EL (cell line): Measurements from ENCODE around the gene ABHD12.
"Not testable (repeated sequence)": the region's sequence is repeated elsewhere in the genome, so short reads cannot be mapped to it uniquely, and the experiment has no call there.

Experiments used
- DNase-seq: peaks from one replicate; pipeline ENCODE4 v3.0.0-alpha.2; 2016

Gene ABHD12

GRCh38 chr20:25353353-25353746, 37.3 kb downstream of the ABHD12 start:
- no peak for DNase-seq

DNA sequence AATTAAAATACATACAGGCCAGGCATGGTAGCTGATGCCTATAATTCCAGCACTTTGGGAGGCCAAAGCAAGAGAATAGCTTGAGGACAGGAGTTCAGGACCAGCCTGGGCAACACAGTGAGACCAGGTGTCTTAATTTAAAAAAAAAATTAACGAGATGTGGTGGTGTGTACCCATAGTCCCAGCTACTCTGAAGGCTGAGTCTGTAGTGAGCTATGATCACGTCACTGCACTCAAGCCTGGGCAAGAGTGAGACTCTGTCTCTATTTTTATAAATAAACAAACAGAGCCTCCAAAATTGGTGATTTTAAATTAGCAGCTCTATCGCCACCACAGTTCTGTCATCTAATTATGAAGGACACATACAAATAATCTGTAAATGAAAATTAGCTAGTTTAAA, 37.9 kb downstream of the ABHD12 start:
- no peak for DNase-seq

- DNase-seq, result no peak
Measured at GRCh38 chr20:25351024-25351360, 39.6 kb downstream of the ABHD12 start.

DNA sequence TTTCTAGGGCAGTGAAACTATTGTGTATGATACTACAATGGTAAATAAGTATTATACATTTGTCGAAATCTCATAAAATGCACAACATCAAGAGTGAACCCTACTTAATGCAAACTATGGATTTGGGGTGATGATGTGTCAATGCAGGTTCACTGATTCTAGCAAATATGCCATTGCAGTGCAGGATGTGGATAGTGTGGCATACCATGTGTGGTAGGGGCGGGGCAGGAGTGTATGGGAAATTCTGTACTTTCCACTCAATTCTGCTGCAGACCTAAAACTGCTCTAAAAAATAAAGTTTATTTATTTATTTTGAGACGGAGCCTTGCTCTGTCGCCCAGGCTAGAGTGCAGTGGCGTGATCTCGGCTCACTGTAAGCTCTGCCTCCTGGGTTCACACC, 44.3 kb downstream of the ABHD12 start:
- no peak for DNase-seq

DNA sequence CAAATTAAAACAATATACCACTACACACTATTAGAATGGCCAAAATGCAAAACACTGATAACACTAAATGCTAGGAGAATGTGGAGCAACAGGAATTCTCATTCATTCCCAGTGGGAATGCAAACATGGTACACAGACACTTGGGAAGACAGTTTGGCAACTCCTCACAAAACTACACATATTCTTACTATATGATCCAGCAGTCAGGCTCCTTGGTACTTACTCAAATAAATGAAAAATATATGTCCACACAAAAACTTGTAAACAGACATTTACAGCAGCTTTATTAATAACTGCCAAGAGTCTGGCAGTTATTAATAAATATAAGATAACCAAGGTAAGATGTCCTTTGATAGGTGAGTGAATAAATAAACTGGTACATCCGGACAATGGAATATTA, 44.9 kb downstream of the ABHD12 start:
- DNase-seq, result no peak

DNA sequence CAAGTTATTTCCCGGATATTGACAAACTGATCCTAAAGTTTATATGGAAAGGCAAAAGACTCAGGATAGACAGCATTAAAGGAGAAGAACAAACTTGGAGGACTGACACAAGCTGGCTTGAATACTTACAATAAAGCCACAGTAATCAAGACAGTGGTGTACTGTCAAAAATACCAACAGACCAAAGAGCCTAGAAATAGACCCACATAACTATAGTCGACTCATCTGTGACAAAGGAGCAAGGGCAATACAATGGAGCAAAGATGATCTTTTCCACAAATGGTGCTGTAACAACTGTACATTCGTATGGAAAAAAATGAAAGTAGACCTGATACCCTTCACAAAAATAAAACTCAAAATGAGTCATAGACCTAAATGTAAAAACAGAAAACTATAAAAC, 46.0 kb downstream of the ABHD12 start:
- no peak for DNase-seq

DNA sequence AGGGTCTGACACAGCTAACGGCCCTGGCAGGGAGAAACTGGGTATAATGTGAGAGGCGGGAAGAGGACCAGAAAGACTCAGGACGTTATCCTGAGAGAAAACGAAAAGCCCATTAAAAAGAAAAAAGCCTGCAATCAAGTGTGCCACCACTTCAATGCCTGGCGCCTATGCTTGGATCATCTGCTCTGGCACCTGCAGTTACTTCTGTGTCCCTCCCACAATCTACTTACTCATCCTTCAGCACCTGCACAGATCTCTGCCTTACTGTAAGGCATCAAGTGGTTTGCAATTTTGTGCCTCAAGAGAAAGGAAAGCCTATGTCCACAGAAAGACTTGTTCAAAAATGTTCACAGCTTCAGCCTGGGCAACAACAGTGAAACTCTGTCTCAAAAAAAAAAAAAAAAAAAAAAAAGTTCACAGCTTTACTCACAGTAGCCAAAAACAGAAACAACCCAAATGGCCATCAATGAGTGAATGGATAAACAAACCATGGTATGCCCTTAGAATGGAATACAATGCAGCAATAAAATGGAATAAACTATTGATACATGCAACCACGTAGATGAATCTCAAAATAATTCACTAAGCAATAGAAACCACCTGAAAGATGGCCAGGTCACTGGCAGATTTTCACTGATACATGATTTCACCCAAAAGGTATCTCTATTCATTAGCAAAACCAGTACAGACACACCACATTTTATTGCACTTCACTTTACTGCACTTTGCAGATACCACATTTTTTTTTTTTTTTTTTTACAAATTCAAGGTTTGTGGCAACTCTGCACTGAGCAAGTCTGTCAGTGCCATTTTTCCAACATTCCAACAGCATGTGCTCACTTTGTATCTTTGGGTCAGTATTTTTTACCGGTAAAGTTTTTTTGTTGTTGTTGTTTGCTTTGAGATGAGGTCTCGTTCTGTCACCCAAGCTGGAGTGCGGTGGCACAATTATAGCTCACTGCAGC, 48.6 kb downstream of the ABHD12 start:
- peak; percentile 62 for DNase-seq

DNA sequence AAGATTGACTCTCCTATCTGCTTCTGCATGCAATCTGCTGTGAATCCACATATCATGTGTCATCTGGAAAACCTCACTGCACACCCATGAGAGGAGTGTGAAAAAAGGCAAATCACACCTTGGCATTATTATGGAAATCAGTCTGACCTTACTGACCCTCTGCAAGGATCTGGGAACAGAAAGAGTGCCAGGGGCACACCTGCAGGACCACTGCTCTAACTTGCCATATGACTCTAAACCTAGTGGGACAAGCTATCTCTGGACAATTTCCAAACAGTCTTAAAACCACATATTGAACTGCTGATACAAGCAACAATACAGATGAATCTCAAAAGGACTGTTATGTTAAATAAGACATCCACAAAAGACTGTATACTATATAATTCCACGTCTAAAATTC, 50.3 kb downstream of the ABHD12 start:
- DNase-seq, result no peak

DNA sequence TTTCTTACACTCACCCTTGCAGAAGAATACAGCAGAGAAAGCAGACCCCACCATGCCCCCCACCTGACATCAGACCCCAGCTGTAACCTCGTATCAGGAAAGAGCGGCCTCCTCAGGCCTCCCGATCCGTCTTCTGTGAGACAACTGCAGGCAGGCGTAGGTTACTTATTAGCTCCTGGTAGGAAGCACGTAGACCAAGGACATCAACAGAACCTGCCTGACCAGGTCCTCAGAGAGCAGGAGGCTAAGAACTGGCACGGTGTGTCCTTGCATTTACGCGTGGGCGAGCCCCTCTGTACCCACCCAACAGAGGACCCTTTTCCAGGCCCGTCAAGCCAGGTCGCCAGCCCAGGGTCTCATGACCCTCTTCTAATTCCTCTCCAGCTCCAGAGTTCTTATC, 51.0 kb downstream of the ABHD12 start:
- no peak for DNase-seq

DNA sequence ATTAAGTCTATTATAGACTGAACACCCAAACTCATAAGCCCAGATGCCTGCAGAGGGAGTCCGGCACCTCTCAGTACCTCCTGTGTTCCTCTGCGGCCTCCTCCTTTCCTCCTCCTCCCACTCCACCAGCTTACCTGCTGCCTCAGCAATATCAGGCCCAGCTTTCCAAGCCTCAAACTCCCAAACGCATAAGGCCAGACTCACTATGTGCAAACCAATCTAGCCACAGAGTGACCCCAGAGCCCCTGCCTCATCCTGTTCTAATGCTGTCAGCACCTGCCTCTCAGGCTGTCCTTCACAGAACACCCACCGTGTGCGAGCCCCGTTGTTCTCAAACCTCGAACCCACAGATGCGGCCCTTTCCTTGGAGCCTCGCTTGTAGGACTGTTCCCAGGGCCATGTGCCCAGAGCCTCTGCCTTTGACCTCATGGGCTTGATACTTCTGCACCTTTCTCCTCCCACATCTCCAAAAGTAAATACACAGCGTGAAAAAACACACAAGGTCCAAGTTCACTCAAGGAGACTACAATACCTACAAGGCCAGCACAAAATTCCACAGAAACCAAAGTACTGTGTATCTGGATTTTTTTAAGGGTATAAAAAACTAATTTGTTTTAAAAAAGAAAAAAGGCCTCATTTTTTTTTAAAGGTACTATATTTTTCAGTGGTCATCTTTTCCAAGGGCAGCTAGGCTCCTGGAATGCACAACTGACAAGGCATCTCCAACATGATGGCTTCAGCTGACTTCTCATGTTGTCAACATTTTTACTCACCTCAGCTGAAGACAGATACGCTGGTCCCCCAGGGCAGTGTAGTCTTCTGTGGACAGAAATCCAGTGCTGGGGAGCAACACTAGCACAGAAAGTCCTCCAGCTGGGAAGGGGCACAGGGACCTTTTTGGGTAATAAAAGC, 52.3 kb downstream of the ABHD12 start:
- DNase-seq, result no peak

DNA sequence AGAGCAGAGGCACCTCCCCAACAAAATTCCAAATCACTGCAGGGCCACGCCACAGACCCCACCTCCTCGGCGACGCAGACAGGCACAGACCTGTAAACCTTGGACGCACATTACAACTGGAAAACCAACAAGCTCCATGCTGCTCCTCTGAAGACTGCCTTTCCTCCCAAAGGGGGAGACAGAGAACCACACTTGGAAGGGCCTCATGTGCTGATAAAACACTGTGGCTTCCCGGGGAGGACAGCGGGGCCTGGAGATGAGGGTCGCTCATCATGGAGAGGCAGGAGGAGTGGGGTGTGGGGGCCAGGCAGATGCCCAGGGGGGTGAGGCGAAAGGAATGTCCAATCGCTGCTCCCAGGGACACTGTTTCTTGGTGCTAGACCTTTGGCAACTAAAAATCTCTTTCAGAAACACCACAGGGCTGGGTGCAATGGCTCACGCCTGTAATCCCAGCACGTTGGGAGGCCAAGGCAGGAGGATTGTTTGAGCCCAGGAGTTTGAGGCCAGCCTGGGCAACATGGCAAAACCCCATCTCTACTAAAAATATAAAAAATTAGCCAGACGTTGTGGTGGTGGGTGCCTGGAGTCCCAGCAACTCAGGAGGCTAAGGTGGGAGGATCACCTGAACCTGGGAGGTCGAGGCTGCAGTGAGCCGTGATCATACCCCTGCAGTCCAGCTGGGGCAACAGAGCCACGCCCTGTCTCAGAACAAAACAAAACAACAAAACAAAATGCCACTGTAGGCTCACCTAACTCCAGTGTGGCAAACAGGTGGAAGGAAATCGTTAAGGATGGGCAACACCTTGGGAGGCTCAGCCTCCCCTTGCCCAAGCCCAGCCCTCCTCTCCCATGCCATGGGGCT, 53.8 kb downstream of the ABHD12 start:
- no peak for DNase-seq

DNA sequence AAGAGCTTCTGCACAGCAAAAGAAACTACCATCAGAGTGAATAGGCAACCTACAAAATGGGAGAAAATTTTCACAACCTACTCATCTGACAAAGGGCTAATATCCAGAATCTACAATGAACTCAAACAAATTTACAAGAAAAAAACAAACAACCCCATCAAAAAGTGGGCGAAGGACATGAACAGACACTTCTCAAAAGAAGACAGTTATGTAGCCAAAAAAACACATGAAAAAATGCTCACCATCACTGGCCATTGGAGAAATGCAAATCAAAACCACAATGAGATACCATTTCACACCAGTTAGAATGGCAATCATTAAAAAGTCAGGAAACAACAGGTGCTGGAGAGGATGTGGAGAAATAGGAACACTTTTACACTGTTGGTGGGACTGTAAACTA, 55.7 kb downstream of the ABHD12 start:
- not testable (repeated sequence) for DNase-seq

GRCh38 chr20:25328954-25329498, 61.6 kb downstream of the ABHD12 start:
- DNase-seq, result no peak

DNA sequence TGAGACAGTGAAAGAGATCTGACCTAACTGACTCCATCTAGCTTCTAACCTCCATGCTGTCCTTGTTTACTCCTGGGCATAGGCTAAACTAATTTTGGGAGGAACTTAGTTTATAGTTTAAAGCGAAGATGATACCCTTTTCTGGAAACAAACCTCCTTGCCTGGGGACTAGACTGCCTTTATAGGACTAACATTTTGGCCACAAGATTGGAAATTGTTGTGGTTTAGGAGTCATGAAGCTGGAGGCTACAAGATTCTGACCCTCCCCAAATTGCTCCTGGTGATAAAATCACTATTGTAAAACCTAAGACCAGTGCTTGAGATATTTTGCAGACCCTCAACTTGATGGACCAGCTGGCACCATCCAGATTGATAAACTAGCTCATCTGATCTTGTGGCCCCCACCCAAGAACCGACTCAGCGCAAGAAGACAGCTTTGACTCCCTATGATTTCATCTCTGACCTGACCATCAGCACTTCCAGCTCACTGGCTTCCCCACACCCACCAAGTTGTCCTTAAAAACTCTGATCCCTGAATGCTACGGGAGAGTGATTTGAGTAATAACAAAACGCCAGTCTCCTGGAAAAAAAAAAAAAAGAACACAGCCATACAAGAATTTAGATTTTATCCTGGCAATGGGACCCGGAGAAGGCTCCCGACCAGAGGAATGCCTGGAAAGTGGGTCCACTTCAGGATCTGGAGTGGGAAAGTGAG, 63.0 kb downstream of the ABHD12 start:
- peak; percentile 36 for DNase-seq

DNA sequence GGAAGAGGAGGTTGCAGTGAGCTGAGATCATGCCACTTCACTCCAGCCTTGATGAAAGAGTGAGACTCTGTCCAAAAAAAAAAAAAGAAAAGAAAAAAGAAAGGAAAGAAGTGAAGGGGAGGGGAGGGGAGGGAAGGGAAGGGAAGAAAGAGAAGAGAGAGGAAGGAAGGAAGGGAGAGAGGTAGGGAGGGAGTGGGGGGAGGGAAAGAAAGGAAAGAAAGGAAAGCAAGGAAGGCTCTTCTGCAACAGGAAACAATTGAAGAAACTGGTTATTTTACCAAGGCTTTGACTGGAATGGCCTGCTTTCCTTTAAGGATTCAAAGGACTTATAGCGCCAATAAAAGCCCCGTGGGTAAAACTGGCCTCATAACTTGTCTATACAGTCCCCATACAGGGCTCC, 64.6 kb downstream of the ABHD12 start:
- no peak for DNase-seq

DNA sequence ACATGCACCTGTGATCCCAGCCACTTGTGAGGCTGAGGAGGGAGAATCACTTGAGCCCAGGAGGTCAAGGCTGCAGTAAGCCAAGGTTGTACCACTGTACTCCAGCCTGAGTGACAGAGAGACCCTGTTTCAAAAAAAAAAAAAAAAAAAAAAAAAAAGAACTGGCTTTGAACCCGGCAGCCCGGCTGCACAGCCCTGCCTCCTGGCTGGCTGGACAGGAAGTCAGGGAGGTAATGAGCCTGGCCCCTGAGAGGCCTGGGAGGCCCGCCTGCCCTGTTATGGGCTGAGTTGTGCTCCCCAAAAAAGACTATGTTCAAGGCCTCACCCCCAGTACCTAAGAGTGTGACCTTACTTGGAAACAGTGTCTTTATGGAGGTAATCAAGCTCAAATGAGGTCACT, 65.6 kb downstream of the ABHD12 start:
- DNase-seq, result no peak

GRCh38 chr20:25324412-25324811, 66.2 kb downstream of the ABHD12 start:
- DNase-seq, result no peak

DNA sequence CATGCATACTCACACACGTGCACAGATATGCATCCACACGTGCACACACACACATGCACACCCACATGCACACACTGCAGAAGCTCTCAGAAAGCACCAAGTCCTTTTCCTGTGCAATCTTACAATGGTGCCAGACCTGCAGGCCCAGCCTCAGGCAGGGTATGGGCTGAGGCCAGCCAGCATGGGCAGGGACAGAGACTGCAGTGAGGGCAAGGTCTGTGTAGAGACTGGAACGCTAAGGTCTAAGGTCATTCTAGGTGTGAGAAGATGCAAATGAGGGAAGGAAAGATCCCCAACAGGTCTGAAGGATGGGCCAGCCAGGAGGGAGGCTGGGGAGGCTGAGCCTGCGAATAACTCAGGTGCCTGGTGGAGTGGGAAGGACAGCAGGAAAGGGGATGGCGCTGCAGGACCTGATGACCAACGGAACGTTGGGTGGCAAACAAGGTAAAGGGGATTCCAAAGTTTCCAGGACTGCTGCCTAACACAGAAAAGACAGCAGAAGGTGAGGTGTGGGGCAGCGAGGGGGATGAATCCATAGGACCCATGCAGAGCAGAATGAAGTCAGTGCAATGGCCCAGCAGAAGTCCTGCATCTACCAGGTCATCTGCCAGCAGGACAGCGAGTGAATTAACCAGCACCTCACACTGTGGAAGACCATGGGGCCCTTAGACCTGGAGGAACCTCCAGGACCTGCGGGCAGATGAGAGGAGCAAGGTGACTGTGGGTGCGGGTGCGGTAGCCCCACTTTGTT, 67.0 kb downstream of the ABHD12 start:
- DNase-seq, result no peak

- DNase-seq, result no peak
Measured at GRCh38 chr20:25321991-25322390, 68.6 kb downstream of the ABHD12 start.

GRCh38 chr20:25321262-25321831, 69.3 kb downstream of the ABHD12 start:
- DNase-seq, result no peak
